HepG2 (cell line): ENCODE measurements around the gene MGAT4D. TPM values are rescaled to one million over a fixed set of nuclear protein-coding genes. Genes with fewer than 3 reads are reported as not detected.

Experiments used
- ELF1 ChIP-seq: sonication (generic); formaldehyde crosslinking; IDR thresholded peaks from 2 replicates; pipeline ENCODE4 v1.4.0; 2020; ENCODE audit warnings: missing genetic modification reagents
- KDM3A ChIP-seq: IDR thresholded peaks from 2 replicates; pipeline ENCODE4 v1.6.1; 2018; ENCODE audit warnings: low read depth, missing compliant biosample characterization
- LCORL ChIP-seq, 2 experiments: fragments of 450-650 bp in 1 of 2; sonication (generic) in 1 of 2; formaldehyde crosslinking in 1 of 2; IDR thresholded peaks; 2 replicates each; pipeline versions ENCODE4 v1.5.0 to v1.6.1; 2017 to 2020; ENCODE audit warnings: antibody characterized with exemption in 1 of 2, missing genetic modification reagents in 1 of 2
- NCOA1 ChIP-seq: sonication (generic); formaldehyde crosslinking; IDR thresholded peaks from 2 replicates; pipeline ENCODE4 v1.9.0; 2021; ENCODE audit warnings: missing genetic modification reagents
- REPIN1 ChIP-seq: sonication (generic); formaldehyde crosslinking; IDR thresholded peaks from 2 replicates; pipeline ENCODE4 v1.8.0; 2022; ENCODE audit warnings: missing genetic modification reagents, low read depth, mild to moderate bottlenecking, borderline replicate concordance
- ZBTB7A ChIP-seq: sonication (generic); formaldehyde crosslinking; IDR thresholded peaks from 2 replicates; pipeline ENCODE4 v1.8.0; 2022; ENCODE audit warnings: mild to moderate bottlenecking, missing genetic modification reagents
- ZNF326 ChIP-seq: sonication (generic); formaldehyde crosslinking; IDR thresholded peaks from 2 replicates; pipeline ENCODE4 v1.4.0; 2020; ENCODE audit warnings: missing genetic modification reagents, borderline replicate concordance
- ZNF383 ChIP-seq: sonication (generic); formaldehyde crosslinking; IDR thresholded peaks from 2 replicates; pipeline ENCODE4 v1.4.0; 2020; ENCODE audit warnings: missing genetic modification reagents, mild to moderate bottlenecking, borderline replicate concordance
- ZNF451 ChIP-seq: sonication (generic); formaldehyde crosslinking; IDR thresholded peaks from 2 replicates; pipeline ENCODE4 v1.5.0; 2020; ENCODE audit warnings: mild to moderate bottlenecking, missing genetic modification reagents
- ZNF652 ChIP-seq: IDR thresholded peaks from 2 replicates; pipeline ENCODE4 v1.6.1; 2016; ENCODE audit warnings: low read depth, borderline replicate concordance
- ZNF891 ChIP-seq: sonication (generic); formaldehyde crosslinking; IDR thresholded peaks from 2 replicates; pipeline ENCODE4 v1.5.0; 2020; ENCODE audit warnings: mild to moderate bottlenecking, missing genetic modification reagents
- polyA plus RNA-seq, 8 experiments: library from polyadenylated mRNA; depleted of rRNA in 3 of 8; stranded (reverse) in 7 of 8; unstranded in 1 of 8; fragments of >200 nt; fragmentation: Illumina TruSeq in 4 of 8; extraction: Trizol in 4 of 8; gene quantifications; 2 replicates each; pipeline versions ENCODE4 v1.2.1 to v1.2.3, GENCODE V29; 2011 to 2016; ENCODE audit warnings: low read depth in 4 of 8, missing spikeins in 1 of 8, mixed read lengths in 1 of 8; ENCODE audit not compliant: insufficient read depth in 1 of 8
- total RNA-seq, 5 experiments: library from RNA; depleted of rRNA; stranded (reverse); fragments of >200 nt; fragmentation: Illumina TruSeq; extraction: Trizol; gene quantifications; 2 replicates each; pipeline ENCODE4 v1.2.3, GENCODE V29; 2016; ENCODE audit warnings: low read depth in 1 of 5
- TF ChIP-seq, protein P1 (sequence below): sonication (generic); formaldehyde crosslinking; IDR thresholded peaks from one replicate; pipeline ENCODE4 v1.5.1; 2020; ENCODE audit warnings: mild to moderate bottlenecking, missing genetic modification reagents; ENCODE audit errors: not compliant biosample characterization
- TF ChIP-seq, protein P2 (sequence below): sonication (generic); formaldehyde crosslinking; IDR thresholded peaks from 2 replicates; pipeline ENCODE4 v1.8.0; 2022; ENCODE audit warnings: mild to moderate bottlenecking, missing genetic modification reagents, moderate library complexity
- TF ChIP-seq, protein P3 (sequence below): sonication (generic); formaldehyde crosslinking; IDR thresholded peaks from 2 replicates; pipeline ENCODE4 v1.4.0; 2020; ENCODE audit warnings: mild to moderate bottlenecking, missing genetic modification reagents, borderline replicate concordance

Gene MGAT4D
- total and polyA plus RNA-seq, 2 of the 13 experiments (the other 11 are each of a cell fraction or from before 2014, with no cell fraction given): not detected

DNA sequence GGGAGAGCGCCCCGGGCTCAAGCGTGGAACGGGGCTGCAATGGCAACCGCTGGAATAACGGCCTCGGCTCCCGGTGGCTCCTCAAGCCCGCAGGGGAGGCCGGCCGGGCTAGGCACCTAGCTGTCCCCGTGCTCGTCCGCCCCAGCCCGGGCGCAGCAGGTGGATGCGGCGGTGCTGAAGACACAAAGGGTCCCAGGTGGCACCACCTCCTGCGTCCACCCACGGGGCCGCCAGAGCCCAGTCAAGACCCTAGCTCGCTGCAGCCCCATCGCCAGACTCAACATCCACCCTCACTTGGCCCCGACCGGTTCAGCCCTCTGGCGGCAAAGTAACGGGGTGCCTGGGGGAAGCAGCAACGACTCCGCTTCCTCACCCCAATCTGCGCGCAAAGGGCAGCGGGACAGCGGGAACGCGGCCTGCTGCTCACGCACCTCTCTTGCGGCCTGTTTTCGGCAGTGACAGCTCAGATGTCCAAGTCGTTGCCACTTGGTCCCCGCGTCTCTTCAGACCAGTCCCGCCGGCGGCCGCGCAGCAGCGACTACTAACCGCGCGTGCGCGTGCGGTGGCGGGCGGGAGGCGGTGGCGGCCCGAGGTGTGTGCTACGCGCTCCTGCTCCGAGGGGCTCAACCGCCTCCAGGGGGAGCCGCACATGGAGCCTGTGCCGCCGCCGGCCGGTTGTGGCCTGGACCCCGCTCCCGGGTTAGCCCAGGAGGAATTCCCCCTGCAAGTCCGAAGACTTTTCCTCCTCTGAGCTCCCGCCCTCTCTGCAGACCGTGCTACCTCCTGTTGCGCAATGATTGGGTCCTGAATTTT is 70.8 kb downstream of the MGAT4D start, which contains the start of gene CLGN (continued):
- TF ChIP-seq, protein P1, sequence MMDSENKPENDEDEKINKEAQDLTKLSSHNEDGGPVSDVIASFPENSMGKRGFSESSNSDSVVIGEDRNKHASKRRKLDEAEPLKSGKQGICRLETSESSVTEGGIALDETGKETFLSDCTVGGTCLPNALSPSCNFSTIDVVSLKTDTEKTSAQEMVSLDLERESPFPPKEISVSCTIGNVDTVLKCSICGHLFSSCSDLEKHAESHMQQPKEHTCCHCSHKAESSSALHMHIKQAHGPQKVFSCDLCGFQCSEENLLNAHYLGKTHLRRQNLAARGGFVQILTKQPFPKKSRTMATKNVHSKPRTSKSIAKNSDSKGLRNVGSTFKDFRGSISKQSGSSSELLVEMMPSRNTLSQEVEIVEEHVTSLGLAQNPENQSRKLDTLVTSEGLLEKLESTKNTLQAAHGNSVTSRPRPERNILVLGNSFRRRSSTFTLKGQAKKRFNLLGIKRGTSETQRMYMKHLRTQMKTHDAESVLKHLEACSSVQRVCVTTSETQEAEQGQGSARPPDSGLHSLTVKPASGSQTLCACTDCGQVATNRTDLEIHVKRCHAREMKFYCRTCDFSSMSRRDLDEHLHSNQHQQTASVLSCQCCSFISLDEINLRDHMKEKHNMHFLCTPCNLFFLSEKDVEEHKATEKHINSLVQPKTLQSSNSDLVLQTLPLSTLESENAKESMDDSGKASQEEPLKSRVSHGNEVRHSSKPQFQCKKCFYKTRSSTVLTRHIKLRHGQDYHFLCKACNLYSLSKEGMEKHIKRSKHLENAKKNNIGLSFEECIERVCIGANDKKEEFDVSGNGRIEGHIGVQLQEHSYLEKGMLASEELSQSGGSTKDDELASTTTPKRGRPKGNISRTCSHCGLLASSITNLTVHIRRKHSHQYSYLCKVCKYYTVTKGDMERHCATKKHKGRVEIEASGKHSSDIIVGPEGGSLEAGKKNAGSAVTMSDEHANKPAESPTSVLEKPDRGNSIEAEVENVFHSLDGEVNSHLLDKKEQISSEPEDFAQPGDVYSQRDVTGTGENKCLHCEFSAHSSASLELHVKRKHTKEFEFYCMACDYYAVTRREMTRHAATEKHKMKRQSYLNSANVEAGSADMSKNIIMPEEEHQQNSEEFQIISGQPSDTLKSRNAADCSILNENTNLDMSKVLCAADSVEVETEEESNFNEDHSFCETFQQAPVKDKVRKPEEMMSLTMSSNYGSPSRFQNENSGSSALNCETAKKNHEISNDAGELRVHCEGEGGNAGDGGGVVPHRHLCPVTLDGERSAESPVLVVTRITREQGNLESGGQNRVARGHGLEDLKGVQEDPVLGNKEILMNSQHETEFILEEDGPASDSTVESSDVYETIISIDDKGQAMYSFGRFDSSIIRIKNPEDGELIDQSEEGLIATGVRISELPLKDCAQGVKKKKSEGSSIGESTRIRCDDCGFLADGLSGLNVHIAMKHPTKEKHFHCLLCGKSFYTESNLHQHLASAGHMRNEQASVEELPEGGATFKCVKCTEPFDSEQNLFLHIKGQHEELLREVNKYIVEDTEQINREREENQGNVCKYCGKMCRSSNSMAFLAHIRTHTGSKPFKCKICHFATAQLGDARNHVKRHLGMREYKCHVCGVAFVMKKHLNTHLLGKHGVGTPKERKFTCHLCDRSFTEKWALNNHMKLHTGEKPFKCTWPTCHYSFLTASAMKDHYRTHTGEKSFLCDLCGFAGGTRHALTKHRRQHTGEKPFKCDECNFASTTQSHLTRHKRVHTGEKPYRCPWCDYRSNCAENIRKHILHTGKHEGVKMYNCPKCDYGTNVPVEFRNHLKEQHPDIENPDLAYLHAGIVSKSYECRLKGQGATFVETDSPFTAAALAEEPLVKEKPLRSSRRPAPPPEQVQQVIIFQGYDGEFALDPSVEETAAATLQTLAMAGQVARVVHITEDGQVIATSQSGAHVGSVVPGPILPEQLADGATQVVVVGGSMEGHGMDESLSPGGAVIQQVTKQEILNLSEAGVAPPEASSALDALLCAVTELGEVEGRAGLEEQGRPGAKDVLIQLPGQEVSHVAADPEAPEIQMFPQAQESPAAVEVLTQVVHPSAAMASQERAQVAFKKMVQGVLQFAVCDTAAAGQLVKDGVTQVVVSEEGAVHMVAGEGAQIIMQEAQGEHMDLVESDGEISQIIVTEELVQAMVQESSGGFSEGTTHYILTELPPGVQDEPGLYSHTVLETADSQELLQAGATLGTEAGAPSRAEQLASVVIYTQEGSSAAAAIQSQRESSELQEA (CRISPR knock-in tag): no peak
- no peak for TF ChIP-seq NCOA1
- TF ChIP-seq ZNF326 (CRISPR knock-in tag): no peak
- TF ChIP-seq REPIN1 (CRISPR knock-in tag): peak; percentile 70
- TF ChIP-seq ZBTB7A: no peak
- TF ChIP-seq, protein P2, sequence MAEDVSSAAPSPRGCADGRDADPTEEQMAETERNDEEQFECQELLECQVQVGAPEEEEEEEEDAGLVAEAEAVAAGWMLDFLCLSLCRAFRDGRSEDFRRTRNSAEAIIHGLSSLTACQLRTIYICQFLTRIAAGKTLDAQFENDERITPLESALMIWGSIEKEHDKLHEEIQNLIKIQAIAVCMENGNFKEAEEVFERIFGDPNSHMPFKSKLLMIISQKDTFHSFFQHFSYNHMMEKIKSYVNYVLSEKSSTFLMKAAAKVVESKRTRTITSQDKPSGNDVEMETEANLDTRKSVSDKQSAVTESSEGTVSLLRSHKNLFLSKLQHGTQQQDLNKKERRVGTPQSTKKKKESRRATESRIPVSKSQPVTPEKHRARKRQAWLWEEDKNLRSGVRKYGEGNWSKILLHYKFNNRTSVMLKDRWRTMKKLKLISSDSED: no peak
- TF ChIP-seq LCORL (IDR thresholded peaks at IDR 0.05): no peak
- peak; percentile 18; the same call in 1 of the 2 replicates for TF ChIP-seq LCORL (CRISPR knock-in tag; IDR thresholded peaks at IDR 0.05)
- TF ChIP-seq ZNF652: no peak
- 0 out of 2 replicates have a peak, but pooled peaks have one; percentile 46 for TF ChIP-seq KDM3A (CRISPR knock-in tag)
- TF ChIP-seq ZNF891 (CRISPR knock-in tag): peak; percentile 94
- peak; percentile 63; the same call in 1 of the 2 replicates for TF ChIP-seq ZNF383 (CRISPR knock-in tag)
- peak; percentile 86 for TF ChIP-seq ZNF451 (CRISPR knock-in tag)
- TF ChIP-seq ELF1 (CRISPR knock-in tag): no peak
- TF ChIP-seq, protein P3, sequence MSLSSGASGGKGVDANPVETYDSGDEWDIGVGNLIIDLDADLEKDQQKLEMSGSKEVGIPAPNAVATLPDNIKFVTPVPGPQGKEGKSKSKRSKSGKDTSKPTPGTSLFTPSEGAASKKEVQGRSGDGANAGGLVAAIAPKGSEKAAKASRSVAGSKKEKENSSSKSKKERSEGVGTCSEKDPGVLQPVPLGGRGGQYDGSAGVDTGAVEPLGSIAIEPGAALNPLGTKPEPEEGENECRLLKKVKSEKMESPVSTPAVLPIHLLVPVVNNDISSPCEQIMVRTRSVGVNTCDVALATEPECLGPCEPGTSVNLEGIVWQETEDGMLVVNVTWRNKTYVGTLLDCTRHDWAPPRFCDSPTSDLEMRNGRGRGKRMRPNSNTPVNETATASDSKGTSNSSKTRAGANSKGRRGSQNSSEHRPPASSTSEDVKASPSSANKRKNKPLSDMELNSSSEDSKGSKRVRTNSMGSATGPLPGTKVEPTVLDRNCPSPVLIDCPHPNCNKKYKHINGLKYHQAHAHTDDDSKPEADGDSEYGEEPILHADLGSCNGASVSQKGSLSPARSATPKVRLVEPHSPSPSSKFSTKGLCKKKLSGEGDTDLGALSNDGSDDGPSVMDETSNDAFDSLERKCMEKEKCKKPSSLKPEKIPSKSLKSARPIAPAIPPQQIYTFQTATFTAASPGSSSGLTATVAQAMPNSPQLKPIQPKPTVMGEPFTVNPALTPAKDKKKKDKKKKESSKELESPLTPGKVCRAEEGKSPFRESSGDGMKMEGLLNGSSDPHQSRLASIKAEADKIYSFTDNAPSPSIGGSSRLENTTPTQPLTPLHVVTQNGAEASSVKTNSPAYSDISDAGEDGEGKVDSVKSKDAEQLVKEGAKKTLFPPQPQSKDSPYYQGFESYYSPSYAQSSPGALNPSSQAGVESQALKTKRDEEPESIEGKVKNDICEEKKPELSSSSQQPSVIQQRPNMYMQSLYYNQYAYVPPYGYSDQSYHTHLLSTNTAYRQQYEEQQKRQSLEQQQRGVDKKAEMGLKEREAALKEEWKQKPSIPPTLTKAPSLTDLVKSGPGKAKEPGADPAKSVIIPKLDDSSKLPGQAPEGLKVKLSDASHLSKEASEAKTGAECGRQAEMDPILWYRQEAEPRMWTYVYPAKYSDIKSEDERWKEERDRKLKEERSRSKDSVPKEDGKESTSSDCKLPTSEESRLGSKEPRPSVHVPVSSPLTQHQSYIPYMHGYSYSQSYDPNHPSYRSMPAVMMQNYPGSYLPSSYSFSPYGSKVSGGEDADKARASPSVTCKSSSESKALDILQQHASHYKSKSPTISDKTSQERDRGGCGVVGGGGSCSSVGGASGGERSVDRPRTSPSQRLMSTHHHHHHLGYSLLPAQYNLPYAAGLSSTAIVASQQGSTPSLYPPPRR (CRISPR knock-in tag): no peak
